ENCODE results near the gene ALX3.

The ALX3 gene

DNA sequence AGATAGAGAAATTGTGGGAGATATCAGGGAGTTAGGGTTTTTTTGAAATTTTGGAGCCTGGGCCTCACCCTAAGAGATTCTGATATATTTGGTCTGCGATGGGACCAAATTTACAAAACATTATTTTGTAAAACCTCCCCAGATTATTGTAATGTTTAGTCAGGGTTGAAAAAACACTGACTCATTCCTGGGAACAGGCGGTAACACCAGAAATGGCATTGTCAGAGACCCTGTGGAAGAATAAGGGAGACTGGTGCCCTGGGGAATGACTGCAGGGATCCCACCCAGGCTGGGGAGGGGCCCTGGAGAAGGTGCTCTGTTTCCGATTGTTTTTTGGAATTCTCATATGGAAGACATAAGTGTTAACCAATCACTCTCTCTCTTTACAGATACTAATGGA, 49.2 kb downstream of the ALX3 start:
- H3K9me3 ChIP-seq (ENCODE audit: control insufficient read depth, insufficient read depth, low read depth, low read length) = no peaks in the 10 kb centered on the region
- H3K4me3 ChIP-seq (ENCODE audit: low read depth, low read length) = no peak overlapping the region
- ChIA-PET POLR2A (no interaction called here), CTCF (interaction anchor here (2.8 kb wide), 1 partner anchor 8 kb away, joined by 18 read pairs; no protein-coding TSS in a partner anchor)
- TF ChIP-seq ZNF146 (tag by site-specific recombination; IDR thresholded peaks at IDR 0.05) (no peak), ZNF292 (tag by site-specific recombination; IDR thresholded peaks at IDR 0.05; ENCODE audit: borderline replicate concordance, low read depth) (no peak), ZNF433 (tag by site-specific recombination; IDR thresholded peaks at IDR 0.05; ENCODE audit: low read depth) (no peak), ZNF624 (tag by site-specific recombination; IDR thresholded peaks at IDR 0.05) (no peak), ZNF138 (tag by site-specific recombination; IDR thresholded peaks at IDR 0.05; ENCODE audit: borderline replicate concordance) (no peak), OVOL3 (tag by site-specific recombination; IDR thresholded peaks at IDR 0.05) (no peak), KLF8 (tag by site-specific recombination; IDR thresholded peaks at IDR 0.05) (no peak), ZNF560 (tag by site-specific recombination; IDR thresholded peaks at IDR 0.05; ENCODE audit: borderline replicate concordance) (no peak), ZNF133 (tag by site-specific recombination; IDR thresholded peaks at IDR 0.05) (no peak), GLIS2 (tag by site-specific recombination; IDR thresholded peaks at IDR 0.05) (no peak), ZFP3 (tag by site-specific recombination; IDR thresholded peaks at IDR 0.05; ENCODE audit: low read depth) (no peak), ZNF677 (tag by site-specific recombination; IDR thresholded peaks at IDR 0.05) (no peak), ZNF626 (tag by site-specific recombination; IDR thresholded peaks at IDR 0.05) (no peak), ZNF112 (tag by site-specific recombination; IDR thresholded peaks at IDR 0.05) (no peak), ZNF121 (tag by site-specific recombination; IDR thresholded peaks at IDR 0.05) (no peak), GFI1B (tag by site-specific recombination; IDR thresholded peaks at IDR 0.05) (no peak)
- TF ChIP-seq, protein P1, sequence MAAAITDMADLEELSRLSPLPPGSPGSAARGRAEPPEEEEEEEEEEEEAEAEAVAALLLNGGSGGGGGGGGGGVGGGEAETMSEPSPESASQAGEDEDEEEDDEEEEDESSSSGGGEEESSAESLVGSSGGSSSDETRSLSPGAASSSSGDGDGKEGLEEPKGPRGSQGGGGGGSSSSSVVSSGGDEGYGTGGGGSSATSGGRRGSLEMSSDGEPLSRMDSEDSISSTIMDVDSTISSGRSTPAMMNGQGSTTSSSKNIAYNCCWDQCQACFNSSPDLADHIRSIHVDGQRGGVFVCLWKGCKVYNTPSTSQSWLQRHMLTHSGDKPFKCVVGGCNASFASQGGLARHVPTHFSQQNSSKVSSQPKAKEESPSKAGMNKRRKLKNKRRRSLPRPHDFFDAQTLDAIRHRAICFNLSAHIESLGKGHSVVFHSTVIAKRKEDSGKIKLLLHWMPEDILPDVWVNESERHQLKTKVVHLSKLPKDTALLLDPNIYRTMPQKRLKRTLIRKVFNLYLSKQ (tag by site-specific recombination; IDR thresholded peaks at IDR 0.05; ENCODE audit: borderline replicate concordance) = no peak
- TF ChIP-seq, protein P2, sequence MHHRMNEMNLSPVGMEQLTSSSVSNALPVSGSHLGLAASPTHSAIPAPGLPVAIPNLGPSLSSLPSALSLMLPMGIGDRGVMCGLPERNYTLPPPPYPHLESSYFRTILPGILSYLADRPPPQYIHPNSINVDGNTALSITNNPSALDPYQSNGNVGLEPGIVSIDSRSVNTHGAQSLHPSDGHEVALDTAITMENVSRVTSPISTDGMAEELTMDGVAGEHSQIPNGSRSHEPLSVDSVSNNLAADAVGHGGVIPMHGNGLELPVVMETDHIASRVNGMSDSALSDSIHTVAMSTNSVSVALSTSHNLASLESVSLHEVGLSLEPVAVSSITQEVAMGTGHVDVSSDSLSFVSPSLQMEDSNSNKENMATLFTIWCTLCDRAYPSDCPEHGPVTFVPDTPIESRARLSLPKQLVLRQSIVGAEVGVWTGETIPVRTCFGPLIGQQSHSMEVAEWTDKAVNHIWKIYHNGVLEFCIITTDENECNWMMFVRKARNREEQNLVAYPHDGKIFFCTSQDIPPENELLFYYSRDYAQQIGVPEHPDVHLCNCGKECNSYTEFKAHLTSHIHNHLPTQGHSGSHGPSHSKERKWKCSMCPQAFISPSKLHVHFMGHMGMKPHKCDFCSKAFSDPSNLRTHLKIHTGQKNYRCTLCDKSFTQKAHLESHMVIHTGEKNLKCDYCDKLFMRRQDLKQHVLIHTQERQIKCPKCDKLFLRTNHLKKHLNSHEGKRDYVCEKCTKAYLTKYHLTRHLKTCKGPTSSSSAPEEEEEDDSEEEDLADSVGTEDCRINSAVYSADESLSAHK (tag by site-specific recombination; IDR thresholded peaks at IDR 0.05) = no peak
- no peak overlapping the region for H3K27ac ChIP-seq (ENCODE audit: extremely low read depth, low read depth, low read length)
- H3K4me1 ChIP-seq (ENCODE audit: control insufficient read depth, insufficient read depth, low read length) = no peaks in the 10 kb centered on the region
- H3K36me3 ChIP-seq (ENCODE audit: control insufficient read depth in 2 of 2, insufficient read depth in 1 of 2, low read length in 2 of 2) = peaks cover 22 to 88% of the 10 kb centered on the region in 2 experiments

DNA sequence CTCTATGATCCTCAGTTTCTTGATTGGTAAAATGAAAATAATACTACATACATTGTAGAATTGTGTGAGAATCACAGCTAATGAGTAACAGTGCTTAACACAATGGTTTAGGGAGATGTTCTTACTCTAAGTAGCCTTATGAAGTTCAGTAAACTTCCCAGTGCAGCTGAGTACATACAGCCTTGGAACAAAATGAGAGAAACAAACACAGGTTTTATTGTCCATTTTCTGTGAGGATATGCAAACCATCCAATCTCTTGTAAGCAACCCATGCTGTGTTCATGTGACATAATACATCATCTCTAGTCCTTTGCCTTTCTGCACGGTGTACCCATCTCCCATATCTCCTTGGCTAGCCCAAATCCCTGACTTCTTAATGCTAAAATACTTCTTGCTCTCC, 50.7 kb downstream of the ALX3 start:
- Histone ChIP-seq H3K36me3 (ENCODE audit: control insufficient read depth in 2 of 2, insufficient read depth in 1 of 2, low read length in 2 of 2) (peaks cover 30 to 99% of the 10 kb centered on the region in 2 experiments), H3K4me1 (ENCODE audit: control insufficient read depth, insufficient read depth, low read length) (no peaks in the 10 kb centered on the region), H3K4me3 (ENCODE audit: low read depth, low read length) (no peak overlapping the region), H3K27ac (ENCODE audit: extremely low read depth, low read depth, low read length) (no peak overlapping the region), H3K9me3 (ENCODE audit: control insufficient read depth, insufficient read depth, low read depth, low read length) (no peaks in the 10 kb centered on the region)
- TF ChIP-seq ZFP3 (tag by site-specific recombination; IDR thresholded peaks at IDR 0.05; ENCODE audit: low read depth) = no peak
- TF ChIP-seq ZNF701 (tag by site-specific recombination; IDR thresholded peaks at IDR 0.05) = no peak
- TF ChIP-seq, protein P3, sequence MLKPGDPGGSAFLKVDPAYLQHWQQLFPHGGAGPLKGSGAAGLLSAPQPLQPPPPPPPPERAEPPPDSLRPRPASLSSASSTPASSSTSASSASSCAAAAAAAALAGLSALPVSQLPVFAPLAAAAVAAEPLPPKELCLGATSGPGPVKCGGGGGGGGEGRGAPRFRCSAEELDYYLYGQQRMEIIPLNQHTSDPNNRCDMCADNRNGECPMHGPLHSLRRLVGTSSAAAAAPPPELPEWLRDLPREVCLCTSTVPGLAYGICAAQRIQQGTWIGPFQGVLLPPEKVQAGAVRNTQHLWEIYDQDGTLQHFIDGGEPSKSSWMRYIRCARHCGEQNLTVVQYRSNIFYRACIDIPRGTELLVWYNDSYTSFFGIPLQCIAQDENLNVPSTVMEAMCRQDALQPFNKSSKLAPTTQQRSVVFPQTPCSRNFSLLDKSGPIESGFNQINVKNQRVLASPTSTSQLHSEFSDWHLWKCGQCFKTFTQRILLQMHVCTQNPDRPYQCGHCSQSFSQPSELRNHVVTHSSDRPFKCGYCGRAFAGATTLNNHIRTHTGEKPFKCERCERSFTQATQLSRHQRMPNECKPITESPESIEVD (tag by site-specific recombination; IDR thresholded peaks at IDR 0.05) = no peak
- TF ChIP-seq ZNF184 (tag by site-specific recombination; IDR thresholded peaks at IDR 0.05) = no peak
- no peak for TF ChIP-seq MEIS1 (CRISPR knock-in tag; IDR thresholded peaks at IDR 0.05; ENCODE audit: borderline replicate concordance)
- no peak for TF ChIP-seq RBAK (tag by site-specific recombination; IDR thresholded peaks at IDR 0.05)
- no peak for TF ChIP-seq ZNF146 (tag by site-specific recombination; IDR thresholded peaks at IDR 0.05)
- no peak for TF ChIP-seq ZNF544 (tag by site-specific recombination; IDR thresholded peaks at IDR 0.05)
- TF ChIP-seq SALL2 (tag by site-specific recombination; IDR thresholded peaks at IDR 0.05; ENCODE audit: borderline replicate concordance) = no peak
- TF ChIP-seq ZNF16 (tag by site-specific recombination; IDR thresholded peaks at IDR 0.05; ENCODE audit: low read depth) = no peak
- TF ChIP-seq ZNF510 (tag by site-specific recombination; IDR thresholded peaks at IDR 0.05; ENCODE audit: insufficient replicate concordance) = no peak
- no peak for TF ChIP-seq ZNF654 (tag by site-specific recombination; IDR thresholded peaks at IDR 0.05; ENCODE audit: low read depth)
- TF ChIP-seq ZNF350 (tag by site-specific recombination; IDR thresholded peaks at IDR 0.05) = no peak
- CTCF ChIA-PET = interaction anchor here (0.6 to 2.8 kb wide), 2 partner anchors 10 to 440 kb away, joined by 5 to 18 read pairs; no protein-coding TSS in a partner anchor
- POLR2A ChIA-PET = interaction anchor here (1.2 kb wide), 1 partner anchor 384 kb away, joined by 3 read pairs; no protein-coding TSS in a partner anchor
